ENCODE data around the gene POLR2B. TPM values are rescaled to one million over a fixed set of nuclear protein-coding genes. Genes with fewer than 3 reads are reported as not detected.
A peak's percentile ranks its signal among the peaks of the same experiment; 100 is the strongest.
"Not testable (repeated sequence)": the region's sequence is repeated elsewhere in the genome, so short reads cannot be mapped to it uniquely, and the experiment has no call there.

The POLR2B gene
- total RNA-seq (ENCODE audit: low replicate concordance) = 94.2 and 97.0 TPM in 2 replicates

GRCh38 chr4:56978750-56979303, at the start of gene POLR2B:
Gene POLR2B (plus strand): TSS chr4:56978896. CDS start chr4:56978986, 90 bp downstream.
- DNase-seq (ENCODE audit: low read depth) = peak; percentile 94
- TF ChIP-seq CTCF (IDR thresholded peaks at IDR 0.05; ENCODE audit: insufficient read depth, low read length) = no peak
- peak within 1 kb of the TSS; percentile 97 for H3K4me3 ChIP-seq (ENCODE audit: low read depth, low read length)

- no peak overlapping the region for H3K4me3 ChIP-seq (ENCODE audit: low read depth, low read length)
- no peak for TF ChIP-seq CTCF (IDR thresholded peaks at IDR 0.05; ENCODE audit: insufficient read depth, low read length)
- DNase-seq (ENCODE audit: low read depth) = no peak
These were observed 48.1 kb upstream of the POLR2B start for GRCh38 chr4:56930638-56931037.

GRCh38 chr4:56931924-56932323, 46.8 kb upstream of the POLR2B start:
- no peak for DNase-seq (ENCODE audit: low read depth)
- no peak for TF ChIP-seq CTCF (IDR thresholded peaks at IDR 0.05; ENCODE audit: insufficient read depth, low read length)
- no peak overlapping the region for H3K4me3 ChIP-seq (ENCODE audit: low read depth, low read length)

GRCh38 chr4:56937262-56937661, 41.4 kb upstream of the POLR2B start:
- peak; percentile 77 for DNase-seq (ENCODE audit: low read depth)
- no peak overlapping the region for H3K4me3 ChIP-seq (ENCODE audit: low read depth, low read length)
- TF ChIP-seq CTCF (IDR thresholded peaks at IDR 0.05; ENCODE audit: insufficient read depth, low read length) = no peak

GRCh38 chr4:56939826-56940225, 38.9 kb upstream of the POLR2B start:
- not testable (repeated sequence) for DNase-seq (ENCODE audit: low read depth); H3K4me3 ChIP-seq (ENCODE audit: low read depth, low read length)

- TF ChIP-seq CTCF (IDR thresholded peaks at IDR 0.05; ENCODE audit: insufficient read depth, low read length) = no peak
- H3K4me3 ChIP-seq (ENCODE audit: low read depth, low read length) = no peak overlapping the region
- DNase-seq (ENCODE audit: low read depth) = no peak
These were observed 38.3 kb upstream of the POLR2B start for GRCh38 chr4:56940403-56940802.

- no peak for DNase-seq (ENCODE audit: low read depth)
- H3K4me3 ChIP-seq (ENCODE audit: low read depth, low read length) = no peak overlapping the region
- no peak for TF ChIP-seq CTCF (IDR thresholded peaks at IDR 0.05; ENCODE audit: insufficient read depth, low read length)
These were observed 37.7 kb upstream of the POLR2B start for GRCh38 chr4:56940971-56941370.
